ENCODE results near the gene SSNA1.
"Not testable (repeated sequence)": the region's sequence is repeated elsewhere in the genome, so short reads cannot be mapped to it uniquely, and the experiment has no call there.

The SSNA1 gene

DNA sequence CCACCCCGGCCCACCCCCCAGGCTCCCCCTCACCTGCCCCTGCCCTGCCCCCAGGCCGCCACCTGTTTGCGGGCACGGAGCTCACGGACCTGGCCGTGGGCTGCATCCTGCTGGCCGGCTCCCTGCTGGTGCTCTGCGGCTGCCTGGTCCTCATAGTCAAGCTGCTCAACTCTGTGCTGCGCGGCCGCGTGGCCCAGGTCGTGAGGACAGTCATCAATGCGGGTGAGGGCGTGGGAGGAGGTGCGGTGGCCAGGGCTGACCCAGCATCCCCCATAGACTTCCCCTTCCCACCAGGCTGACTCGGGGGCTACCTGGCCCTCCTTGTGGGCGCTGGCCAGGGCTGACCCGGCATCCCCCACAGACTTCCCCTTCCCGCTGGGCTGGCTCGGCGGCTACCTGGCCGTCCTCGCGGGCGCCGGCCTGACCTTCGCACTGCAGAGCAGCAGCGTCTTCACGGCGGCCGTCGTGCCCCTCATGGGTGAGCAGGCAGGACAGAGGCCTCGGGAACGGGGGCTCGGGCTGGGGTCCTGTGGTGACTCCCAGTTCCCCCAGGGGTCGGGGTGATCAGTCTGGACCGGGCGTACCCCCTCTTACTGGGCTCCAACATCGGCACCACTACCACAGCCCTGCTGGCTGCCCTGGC lies 45.7 kb downstream of the SSNA1 start:
- DNase-seq, result no peak

DNA sequence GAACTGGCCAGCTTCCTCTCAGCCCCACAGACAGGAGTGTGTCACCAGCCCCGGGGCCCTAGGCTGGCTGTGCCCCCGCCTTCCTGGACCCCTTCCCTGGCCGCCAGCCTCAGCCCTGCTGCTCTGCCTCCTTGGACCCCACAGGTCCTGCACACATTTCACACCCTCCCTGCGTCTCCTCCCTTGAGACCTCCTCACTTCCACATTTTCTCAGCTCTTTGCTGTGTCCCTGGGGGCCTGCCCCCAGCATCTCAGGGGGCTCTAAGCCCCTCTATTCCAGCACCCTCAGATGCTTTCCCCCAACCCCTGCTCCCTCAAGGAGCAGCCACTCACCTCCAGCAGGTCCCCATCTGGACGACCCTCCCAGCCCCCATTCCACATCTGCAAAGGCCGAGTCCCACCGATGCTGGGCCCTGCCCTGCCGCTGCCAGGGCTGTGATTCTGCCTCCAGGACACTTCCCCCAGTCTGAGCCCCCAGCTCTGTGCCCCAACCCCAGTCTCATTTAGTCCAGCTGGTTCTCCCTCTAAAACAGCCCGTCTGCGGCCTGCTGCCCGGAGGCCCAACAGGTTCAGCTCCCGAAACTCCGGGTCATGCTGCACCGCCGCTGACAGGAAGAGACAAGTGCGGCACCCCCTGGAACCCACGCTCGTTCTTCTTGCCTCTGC lies 46.4 kb downstream of the SSNA1 start:
- DNase-seq, result no peak

DNA sequence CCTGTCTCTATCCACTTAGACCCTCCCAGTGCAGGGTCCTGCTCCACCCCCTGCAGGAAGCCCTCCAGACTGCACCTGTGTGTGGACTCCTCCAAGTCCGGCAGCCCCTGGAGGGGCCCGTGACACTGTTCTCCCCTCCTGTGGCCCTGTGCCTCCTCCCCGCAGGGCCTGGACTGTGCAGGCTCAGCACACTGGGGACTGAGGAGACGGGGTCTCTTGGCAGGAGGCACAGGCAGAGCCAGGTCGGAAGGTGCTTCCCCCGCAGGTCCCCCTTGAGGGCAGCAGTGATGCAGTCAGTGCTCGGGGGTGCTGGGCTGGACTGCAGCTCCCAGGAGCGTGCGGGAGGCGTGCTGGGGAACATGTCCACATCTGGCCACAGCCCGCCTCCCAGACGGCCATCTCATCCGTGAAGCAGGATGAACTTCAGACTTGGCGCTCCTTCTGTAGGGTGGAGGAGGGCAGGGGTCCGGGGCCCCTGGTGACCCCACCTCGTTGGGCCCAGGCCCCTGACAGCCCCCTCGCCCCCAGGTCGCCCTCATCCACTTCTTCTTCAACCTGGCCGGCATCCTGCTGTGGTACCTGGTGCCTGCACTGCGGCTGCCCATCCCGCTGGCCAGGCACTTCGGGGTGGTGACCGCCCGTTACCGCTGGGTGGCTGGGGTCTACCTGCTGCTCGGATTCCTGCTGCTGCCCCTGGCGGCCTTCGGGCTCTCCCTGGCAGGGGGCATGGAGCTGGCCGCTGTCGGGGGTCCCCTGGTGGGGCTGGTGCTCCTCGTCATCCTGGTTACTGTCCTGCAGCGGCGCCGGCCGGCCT lies 47.2 kb downstream of the SSNA1 start:
- DNase-seq, result no peak

DNA sequence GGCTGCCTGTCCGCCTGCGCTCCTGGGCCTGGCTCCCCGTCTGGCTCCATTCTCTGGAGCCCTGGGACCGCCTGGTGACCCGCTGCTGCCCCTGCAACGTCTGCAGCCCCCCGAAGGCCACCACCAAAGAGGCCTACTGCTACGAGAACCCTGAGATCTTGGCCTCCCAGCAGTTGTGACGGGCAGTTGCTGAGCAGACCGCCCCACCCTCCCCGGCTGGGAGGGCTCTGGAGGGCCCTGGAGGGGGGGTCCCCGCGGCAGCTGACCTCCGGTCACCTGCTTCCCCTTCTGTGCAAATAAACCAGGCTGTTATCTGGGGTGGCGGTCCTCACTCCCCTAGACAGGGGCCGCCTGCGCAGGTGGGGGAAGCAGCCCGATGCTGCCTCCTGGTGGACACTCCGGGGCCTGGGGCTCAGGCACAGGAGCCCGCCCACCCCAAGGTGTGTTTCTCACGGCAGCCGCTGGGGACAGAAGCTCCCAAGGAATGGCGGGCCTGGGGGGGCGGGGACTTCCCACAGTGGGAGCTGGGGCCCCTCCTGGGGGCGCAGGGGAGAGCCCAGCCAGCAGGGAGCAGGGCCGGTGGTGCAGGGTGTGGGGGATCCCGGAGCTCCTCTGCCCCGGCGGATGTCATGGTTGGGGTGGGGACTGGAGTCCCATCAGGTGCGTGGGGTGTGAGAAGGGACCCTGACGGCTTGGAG lies 47.9 kb downstream of the SSNA1 start:
- peak; percentile 41 to 61 for DNase-seq

DNA sequence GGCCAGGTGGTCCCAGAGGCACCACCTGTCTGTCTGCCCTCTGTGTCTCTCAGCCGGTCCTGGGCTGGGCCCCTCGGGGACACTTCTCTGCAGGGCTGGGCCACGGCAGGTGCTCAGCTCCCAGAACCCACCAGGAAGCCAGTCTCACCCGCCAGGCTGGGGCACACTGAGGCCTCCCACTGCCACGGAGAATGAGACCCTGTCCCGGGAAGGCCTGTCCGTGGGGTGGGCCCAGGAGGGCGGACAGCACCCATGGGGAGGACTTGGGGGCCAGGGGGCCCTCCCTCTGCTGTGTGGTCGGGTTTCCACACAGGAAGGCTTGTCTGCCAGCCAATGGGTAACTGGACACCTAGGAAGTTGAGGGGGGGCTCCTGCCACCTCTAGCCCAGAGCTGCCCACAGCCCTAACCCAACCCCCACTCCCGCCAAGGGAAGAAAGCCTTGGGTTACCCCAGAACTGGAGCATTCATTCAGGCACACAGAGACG lies 48.5 kb downstream of the SSNA1 start:
- DNase-seq, result no peak

DNA sequence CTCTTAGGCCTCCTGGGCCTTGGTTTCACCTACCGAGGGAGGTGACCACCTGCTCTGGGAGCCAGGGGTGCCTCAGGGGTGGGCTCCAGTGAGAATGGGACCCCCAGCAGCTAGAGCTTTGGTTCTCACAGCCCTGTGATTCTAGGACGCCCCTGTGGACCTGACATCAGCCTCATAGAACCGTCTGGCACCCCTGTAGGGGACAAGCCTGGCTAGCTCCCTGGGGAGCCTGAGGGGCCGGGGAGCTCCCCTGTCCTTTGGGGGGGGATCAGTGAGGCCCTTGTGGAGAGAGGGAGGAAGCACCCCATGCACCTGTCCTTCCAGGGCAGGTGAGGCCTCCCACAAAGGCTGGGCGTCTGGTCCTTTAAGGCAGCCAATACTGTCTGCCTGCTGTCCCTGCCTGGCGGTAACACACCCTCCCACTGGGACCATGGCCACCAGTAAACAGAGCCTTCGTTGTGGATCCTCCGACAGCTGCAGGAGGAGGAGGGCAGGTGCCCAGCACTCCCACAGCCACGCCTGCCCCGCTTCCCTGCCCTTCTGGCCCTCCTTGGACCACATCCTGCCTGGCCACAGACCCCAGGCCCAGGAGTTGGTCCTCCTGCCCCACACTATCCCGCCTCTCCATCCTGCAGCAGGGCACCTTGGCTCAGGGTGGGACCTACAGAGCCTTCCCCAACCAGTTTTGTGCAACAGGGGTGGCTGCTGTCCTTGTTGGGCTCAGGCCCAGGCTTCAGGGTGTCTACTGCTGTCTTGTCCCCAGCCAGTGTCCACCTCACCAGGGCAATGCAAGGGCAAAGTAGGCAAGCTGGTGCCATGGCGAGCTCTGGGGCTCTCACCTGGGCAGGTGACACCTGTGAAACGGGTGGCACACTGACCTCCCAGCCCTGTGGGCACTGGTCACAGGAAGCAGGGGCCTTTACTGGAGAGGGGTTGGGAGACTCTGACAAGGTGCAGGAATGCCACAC lies 49.6 kb downstream of the SSNA1 start:
- DNase-seq, result no peak

DNA sequence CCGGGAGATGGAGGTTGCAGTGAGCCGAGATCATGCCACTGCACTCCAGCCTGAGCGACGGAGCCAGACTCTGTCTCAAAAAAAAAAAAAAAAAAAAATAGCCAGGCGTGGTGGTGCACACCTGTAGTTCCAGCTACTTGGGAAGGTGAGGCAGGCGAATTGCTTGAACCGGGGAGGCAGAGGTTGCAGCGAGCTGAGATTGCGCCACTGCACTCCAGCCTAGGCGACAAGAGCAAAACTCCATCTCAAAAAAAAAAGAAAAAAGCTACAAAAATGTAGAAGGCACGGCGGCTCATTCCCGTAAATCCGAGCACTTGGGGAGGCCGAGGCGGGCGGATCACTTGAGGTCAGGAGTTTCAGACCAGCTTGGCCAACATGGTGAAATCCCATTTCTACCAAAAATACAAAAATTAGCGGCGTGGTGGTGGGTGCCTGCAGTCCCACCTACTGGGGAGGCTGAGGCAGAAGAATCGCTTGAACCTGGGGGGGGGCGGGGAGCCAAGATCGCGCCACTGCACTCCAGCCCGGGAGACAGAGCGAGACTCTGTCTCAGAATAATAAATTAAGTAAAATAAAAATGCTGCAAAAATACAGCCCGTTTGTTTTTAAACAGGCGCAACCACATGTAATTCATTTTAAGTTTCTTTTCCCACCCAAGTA lies 51.2 kb downstream of the SSNA1 start:
- not testable (repeated sequence) for DNase-seq

All from NCI-H187 (cell line).